Measurements from ENCODE around the gene PPP1R1B.

Gene PPP1R1B

GRCh38 chr17:39600997-39601597 is 25.7 kb upstream of the PPP1R1B start:
- DNase-seq, result no peak

GRCh38 chr17:39601758-39602532 is 24.8 kb upstream of the PPP1R1B start:
- no peak for DNase-seq

DNA sequence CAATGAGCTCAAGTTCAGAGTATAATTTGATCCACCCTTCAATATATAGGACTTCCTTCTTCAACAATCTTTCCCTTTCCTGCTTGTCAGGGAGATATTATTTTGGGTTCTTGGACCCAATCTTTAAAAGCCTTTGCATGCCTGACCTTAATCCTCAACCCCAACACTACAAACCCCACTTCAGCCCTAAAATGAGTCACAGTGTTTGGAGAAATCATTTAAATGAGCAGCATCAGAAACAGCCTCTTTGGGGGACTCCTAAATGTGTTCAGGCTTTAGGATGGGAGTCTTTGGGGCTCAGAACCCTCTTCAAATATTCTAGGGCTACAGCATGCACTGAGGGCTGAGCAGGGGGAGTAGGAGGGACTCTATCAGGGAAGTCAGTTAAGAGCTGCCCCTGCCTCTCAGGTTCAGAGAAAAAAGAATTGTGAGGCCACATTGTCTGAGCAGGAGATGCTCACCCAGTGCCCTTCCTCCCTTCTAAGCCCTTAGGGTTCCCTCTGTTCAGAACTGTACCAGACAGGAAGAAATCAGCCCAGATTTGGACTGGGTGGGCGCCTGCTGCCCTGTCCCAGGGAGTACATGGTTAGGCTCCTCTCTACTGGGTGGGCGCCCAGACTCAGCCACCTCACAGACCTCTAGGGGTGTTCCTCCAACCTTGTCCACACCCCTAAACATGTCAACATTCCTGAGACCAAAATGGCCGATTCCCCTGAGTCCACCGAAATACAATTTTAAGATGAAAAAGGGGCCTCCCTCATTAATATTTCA is 24.0 kb upstream of the PPP1R1B start:
- no peak for DNase-seq

- no peak for DNase-seq
These were observed 23.3 kb upstream of the PPP1R1B start for GRCh38 chr17:39603304-39604016.

DNA sequence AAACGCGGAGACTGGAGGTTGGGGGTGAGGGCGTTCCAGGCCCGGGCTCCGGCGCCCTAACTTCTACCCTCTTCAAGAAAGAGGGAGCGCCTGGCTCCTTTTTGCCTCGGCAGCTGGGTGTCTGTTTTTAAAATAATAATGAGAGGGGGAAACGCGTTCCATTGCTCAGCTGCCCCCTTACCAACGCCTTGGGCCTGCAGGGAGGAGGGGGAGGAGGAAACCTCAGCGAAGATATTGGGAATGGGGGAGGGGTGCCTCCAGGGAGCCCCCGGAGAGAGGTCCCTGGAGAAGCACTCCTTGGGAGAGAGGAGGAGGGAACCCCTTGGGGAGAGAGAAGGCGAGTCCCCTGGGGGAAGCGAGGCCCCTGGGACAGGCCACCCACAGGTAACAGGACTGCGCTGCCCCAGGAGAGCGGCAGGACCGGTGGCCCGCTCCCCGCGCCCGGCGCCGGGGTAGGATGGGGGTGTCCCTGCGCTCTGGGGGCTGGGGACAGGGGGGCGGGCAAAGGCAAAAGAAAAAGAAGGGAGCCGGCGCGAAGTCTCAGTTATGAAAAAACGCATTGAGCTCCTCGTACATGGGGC is 21.8 kb upstream of the PPP1R1B start:
- DNase-seq, result no peak

GRCh38 chr17:39605492-39606433 is 21.0 kb upstream of the PPP1R1B start:
- DNase-seq, result no peak

- no peak for DNase-seq
These were observed 20.2 kb upstream of the PPP1R1B start for GRCh38 chr17:39606434-39607056.

GRCh38 chr17:39607057-39607850 is 19.5 kb upstream of the PPP1R1B start:
- no peak for DNase-seq

GRCh38 chr17:39607851-39608130 is 19.0 kb upstream of the PPP1R1B start, which contains the start of gene NEUROD2:
NEUROD2 (minus strand) TSS chr17:39607920; CDS start chr17:39606599, 1,321 bp downstream.
- DNase-seq, result no peak

DNA sequence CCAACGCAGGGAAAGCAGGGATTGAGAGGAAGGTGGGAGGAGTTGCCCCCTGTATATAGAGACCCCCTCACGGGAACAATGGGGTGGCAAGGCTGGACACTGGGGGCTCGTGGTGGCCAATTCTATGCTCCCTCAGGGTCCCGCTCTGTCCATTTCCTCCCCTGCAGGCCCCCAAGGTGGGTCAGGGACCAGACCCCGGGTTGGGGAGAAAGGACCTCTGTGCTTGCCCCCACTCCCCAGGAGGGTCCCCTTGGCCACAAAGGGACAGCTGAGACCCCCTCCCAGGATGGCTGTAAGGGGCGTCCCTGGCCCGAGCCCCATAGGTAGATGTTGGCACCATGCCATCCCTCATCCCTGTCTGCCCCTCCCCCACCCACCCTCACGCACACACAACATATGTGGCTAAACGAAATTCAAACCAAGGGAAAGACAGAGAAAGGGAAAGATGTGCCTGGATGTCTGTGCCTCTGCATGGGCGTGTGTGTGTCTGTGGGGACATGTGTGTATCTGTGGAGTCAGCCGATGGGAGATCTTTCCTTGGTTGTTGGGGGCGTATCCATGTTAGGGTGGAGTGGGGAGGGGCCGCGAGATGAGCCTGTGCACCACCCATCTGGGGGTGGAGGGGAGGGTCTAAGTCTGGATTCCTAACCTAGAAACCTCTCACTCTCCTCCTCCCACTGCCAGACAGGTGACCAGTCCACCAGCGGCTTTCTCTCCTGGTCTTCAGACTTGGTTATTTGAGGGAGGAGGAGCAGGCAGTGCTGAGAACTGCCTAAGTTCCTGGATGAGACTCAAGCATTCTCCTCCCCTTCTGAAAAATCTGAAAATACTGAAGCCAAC is 18.4 kb upstream of the PPP1R1B start:
- no peak for DNase-seq

GRCh38 chr17:39609416-39610025 is 17.2 kb upstream of the PPP1R1B start:
- no peak for DNase-seq

- DNase-seq, result no peak
These were observed 15.2 kb upstream of the PPP1R1B start for GRCh38 chr17:39611401-39612112.

- no peak for DNase-seq
These were observed 14.4 kb upstream of the PPP1R1B start for GRCh38 chr17:39612291-39612894.

DNA sequence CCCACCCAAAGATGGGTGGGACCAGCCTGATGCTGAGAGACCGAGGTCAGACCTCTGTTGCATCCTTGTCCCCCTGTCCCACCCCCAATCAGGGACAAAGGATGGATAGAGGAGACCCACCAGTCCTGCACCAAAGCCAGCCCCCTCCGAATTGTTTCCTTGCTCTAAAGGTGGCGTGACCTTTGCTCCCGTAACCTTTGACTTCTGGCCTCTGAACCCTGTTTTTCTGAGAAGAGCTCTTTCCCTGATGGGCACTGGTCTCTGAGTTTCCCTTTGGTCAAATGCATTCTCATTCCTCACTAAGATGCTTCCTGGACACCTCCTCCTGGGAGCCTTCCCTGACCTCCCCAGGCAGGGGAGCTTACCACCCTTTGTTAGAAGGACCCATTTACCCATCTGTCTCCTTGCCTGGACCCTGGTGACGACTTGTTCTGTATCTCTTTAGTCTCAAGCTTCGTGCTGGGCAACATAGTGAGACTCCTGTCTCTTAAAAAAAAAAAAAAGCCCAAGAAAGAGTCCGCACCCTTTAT is 13.8 kb upstream of the PPP1R1B start:
- no peak for DNase-seq

GRCh38 chr17:39614545-39615157 is 12.1 kb upstream of the PPP1R1B start:
- DNase-seq, result no peak

GRCh38 chr17:39615434-39615833 is 11.3 kb upstream of the PPP1R1B start:
- no peak for DNase-seq

DNA sequence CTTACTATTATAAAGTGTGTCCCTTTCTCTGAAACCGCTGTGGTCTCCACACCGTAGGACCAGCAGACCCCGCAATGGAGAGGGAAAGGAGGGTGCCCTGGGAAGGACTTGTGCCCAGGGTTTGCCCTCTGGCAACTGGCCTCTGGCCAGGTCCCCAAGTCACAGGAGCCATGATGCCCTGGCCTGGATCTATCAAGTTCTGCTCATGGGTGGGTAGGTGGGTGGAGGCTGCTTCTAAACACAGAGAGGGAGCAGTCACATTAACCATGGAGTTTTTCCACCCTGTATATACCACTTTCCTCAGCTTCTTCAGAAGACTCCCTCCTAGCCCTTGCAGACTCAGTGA is 9.7 kb upstream of the PPP1R1B start:
- no peak for DNase-seq

Data from inflammatory macrophage treated with lipopolysaccharide for 4 hours (primary cell).